ENCODE data around the gene ACTMAP. TPM values are rescaled to one million over a fixed set of nuclear protein-coding genes. Genes with fewer than 3 reads are reported as not detected.
"Not testable (repeated sequence)": the region's sequence is repeated elsewhere in the genome, so short reads cannot be mapped to it uniquely, and the experiment has no call there.

The ACTMAP gene
- total and polyA plus RNA-seq, 2 experiments from 2014 or later, result 2.5 to 7.3 TPM

GRCh38 chr19:40786060-40787037 is 36.1 kb upstream of the ACTMAP start:
- H3K9me3 ChIP-seq (ENCODE audit: low read depth), result no peaks in the 10 kb centered on the region
- no peaks in the 10 kb centered on the region for H3F3A ChIP-seq (ENCODE audit: insufficient read depth)
- H3K9ac ChIP-seq, result no peak overlapping the region
- no peak overlapping the region for H3K27ac ChIP-seq
- H4K20me1 ChIP-seq (ENCODE audit: insufficient read depth), result no peaks in the 10 kb centered on the region
- in situ Hi-C loops (cut with MboI), result no loop called here
- no peaks in the 10 kb centered on the region for H3K27me3 ChIP-seq (replicated peaks; ENCODE audit: insufficient read depth)
- 86 to 89% methylated on average over 24 to 25 of the region's 25 CpGs for WGBS, 2 experiments (ENCODE audit: low coverage in 1 of 2, low lambda C conversion rate in 2 of 2, missing lambda C conversion rate in 2 of 2)
- H2AFZ ChIP-seq, result no peak overlapping the region
- no peak for TF ChIP-seq EZH2phosphoT487 (IDR thresholded peaks at IDR 0.05; ENCODE audit: insufficient read depth, low read depth)
- no peak for TF ChIP-seq EZH2 (IDR thresholded peaks at IDR 0.05; ENCODE audit: insufficient read depth, poor library complexity, severe bottlenecking)
- H3K9me2 ChIP-seq (ENCODE audit: insufficient read depth), result no peaks in the 10 kb centered on the region
- no peak overlapping the region for H3K4me2 ChIP-seq (ENCODE audit: unreplicated experiment)
- H3K4me3 ChIP-seq, result no peak overlapping the region
- H3K4me1 ChIP-seq (ENCODE audit: insufficient read depth), result no peaks in the 10 kb centered on the region
- H3K36me3 ChIP-seq (ENCODE audit: low read depth), result no peaks in the 10 kb centered on the region
- no peaks in the 10 kb centered on the region for H3K79me2 ChIP-seq (ENCODE audit: insufficient read depth)
- no peak for DNase-seq

GRCh38 chr19:40785526-40785925 is 35.2 kb upstream of the ACTMAP start:
- no peak overlapping the region for H2AFZ ChIP-seq
- H3K4me1 ChIP-seq (ENCODE audit: insufficient read depth), result no peaks in the 10 kb centered on the region
- H3K27ac ChIP-seq, result no peak overlapping the region
- TF ChIP-seq EZH2phosphoT487 (IDR thresholded peaks at IDR 0.05; ENCODE audit: insufficient read depth, low read depth) (no peak), EZH2 (IDR thresholded peaks at IDR 0.05; ENCODE audit: insufficient read depth, poor library complexity, severe bottlenecking) (no peak)
- no peak overlapping the region for H3K4me3 ChIP-seq
- no peaks in the 10 kb centered on the region for H3F3A ChIP-seq (ENCODE audit: insufficient read depth)
- in situ Hi-C loops (cut with MboI), result no loop called here
- H3K27me3 ChIP-seq (replicated peaks; ENCODE audit: insufficient read depth), result no peaks in the 10 kb centered on the region
- H3K4me2 ChIP-seq (ENCODE audit: unreplicated experiment), result no peak overlapping the region
- H3K36me3 ChIP-seq (ENCODE audit: low read depth), result no peaks in the 10 kb centered on the region
- H3K9me3 ChIP-seq (ENCODE audit: low read depth), result no peaks in the 10 kb centered on the region
- H3K9me2 ChIP-seq (ENCODE audit: insufficient read depth), result no peaks in the 10 kb centered on the region
- no peak overlapping the region for H3K9ac ChIP-seq
- no peaks in the 10 kb centered on the region for H4K20me1 ChIP-seq (ENCODE audit: insufficient read depth)
- no peak for DNase-seq
- WGBS, 2 experiments (ENCODE audit: low coverage in 1 of 2, low lambda C conversion rate in 2 of 2, missing lambda C conversion rate in 2 of 2), result 95% methylated on average over 1 of the region's 1 CpG; no CpG with 5 or more reads in 1 of the 2 experiments
- no peaks in the 10 kb centered on the region for H3K79me2 ChIP-seq (ENCODE audit: insufficient read depth)

GRCh38 chr19:40784146-40784545 is 33.9 kb upstream of the ACTMAP start:
- in situ Hi-C loops (cut with MboI); H4K20me1 ChIP-seq (ENCODE audit: insufficient read depth); H3K79me2 ChIP-seq (ENCODE audit: insufficient read depth); H3F3A ChIP-seq (ENCODE audit: insufficient read depth); H3K4me2 ChIP-seq (ENCODE audit: unreplicated experiment); H3K27ac ChIP-seq; H3K9ac ChIP-seq; DNase-seq; H3K27me3 ChIP-seq (replicated peaks; ENCODE audit: insufficient read depth); H3K9me3 ChIP-seq (ENCODE audit: low read depth); H3K9me2 ChIP-seq (ENCODE audit: insufficient read depth); H3K4me3 ChIP-seq; H3K36me3 ChIP-seq (ENCODE audit: low read depth); H3K4me1 ChIP-seq (ENCODE audit: insufficient read depth); H2AFZ ChIP-seq: not testable (repeated sequence)
- WGBS, 2 experiments (ENCODE audit: low coverage in 1 of 2, low lambda C conversion rate in 2 of 2, missing lambda C conversion rate in 2 of 2), result 97 to 100% methylated on average over 2 of the region's 2 CpGs

- no peaks in the 10 kb centered on the region for H3K27me3 ChIP-seq (replicated peaks; ENCODE audit: insufficient read depth)
- H3K9ac ChIP-seq, result no peak overlapping the region
- no peaks in the 10 kb centered on the region for H3F3A ChIP-seq (ENCODE audit: insufficient read depth)
- H3K9me3 ChIP-seq (ENCODE audit: low read depth), result no peaks in the 10 kb centered on the region
- no peak overlapping the region for H2AFZ ChIP-seq
- in situ Hi-C loops (cut with MboI), result no loop called here
- H3K27ac ChIP-seq, result no peak overlapping the region
- 91 to 93% methylated on average over 9 to 13 of the region's 14 CpGs for WGBS, 2 experiments (ENCODE audit: low coverage in 1 of 2, low lambda C conversion rate in 2 of 2, missing lambda C conversion rate in 2 of 2)
- no peak overlapping the region for H3K4me2 ChIP-seq (ENCODE audit: unreplicated experiment)
- DNase-seq, result no peak
- TF ChIP-seq EZH2 (IDR thresholded peaks at IDR 0.05; ENCODE audit: insufficient read depth, poor library complexity, severe bottlenecking) (no peak), EZH2phosphoT487 (IDR thresholded peaks at IDR 0.05; ENCODE audit: insufficient read depth, low read depth) (no peak)
- H3K4me1 ChIP-seq (ENCODE audit: insufficient read depth), result peaks cover 5% of the 10 kb centered on the region; the same call in 1 of the 2 replicates
- no peaks in the 10 kb centered on the region for H3K9me2 ChIP-seq (ENCODE audit: insufficient read depth)
- no peaks in the 10 kb centered on the region for H3K36me3 ChIP-seq (ENCODE audit: low read depth)
- no peaks in the 10 kb centered on the region for H4K20me1 ChIP-seq (ENCODE audit: insufficient read depth)
- H3K4me3 ChIP-seq, result no peak overlapping the region
- H3K79me2 ChIP-seq (ENCODE audit: insufficient read depth), result no peaks in the 10 kb centered on the region
Measured at GRCh38 chr19:40783711-40784110, 33.4 kb upstream of the ACTMAP start.

Measured in GM23248 (cell line).